Measurements from ENCODE around the gene MMP14.

The MMP14 gene

GRCh38 chr14:22884738-22885523 lies 48.5 kb downstream of the MMP14 start:
- Histone ChIP-seq H4K20me1 (peaks cover 0 to 7% (median 0%) of the 10 kb centered on the region in 11 experiments; a peak in 3 of 22 replicates), H3K36me3 (peaks cover 0 to 4% (median 0%) of the 10 kb centered on the region in 11 experiments; a peak in 4 of 22 replicates), H3K9me3 (replicated peaks in 1 of 11) (no peaks in the 10 kb centered on the region), H3K4me2 (peak overlapping the region; percentile 18 to 91 (median 72); a peak in 20 of 22 replicates), H3K9ac (peak overlapping the region in 1 of 11 experiments; percentile 12; a peak in 1 of 22 replicates), H3K27ac (no peak overlapping the region), H3K4me1 (peaks cover 59 to 84% (median 80%) of the 10 kb centered on the region in 10 experiments), H3K27me3 (peaks cover 0 to 14% (median 0%) of the 10 kb centered on the region in 11 experiments; a peak in 8 of 22 replicates), H3K4me3 (no peak overlapping the region)
- no peak for TF ChIP-seq Cebpa-rat (IDR thresholded peaks at IDR 0.05)

GRCh38 chr14:22885975-22886374 lies 49.6 kb downstream of the MMP14 start:
- peak overlapping the region; percentile 72 to 98 (median 91) for H3K4me2 ChIP-seq
- peaks cover 0 to 7% (median 0%) of the 10 kb centered on the region in 11 experiments; a peak in 2 of 22 replicates for H4K20me1 ChIP-seq
- peak overlapping the region in 2 of 11 experiments; percentile 62 to 64; a peak in 1 of 22 replicates for H3K9ac ChIP-seq
- no peak for TF ChIP-seq Cebpa-rat (IDR thresholded peaks at IDR 0.05)
- no peak overlapping the region for H3K27ac ChIP-seq
- no peaks in the 10 kb centered on the region for H3K9me3 ChIP-seq (replicated peaks in 1 of 11)
- peaks cover 0 to 14% (median 0%) of the 10 kb centered on the region in 11 experiments; a peak in 8 of 22 replicates for H3K27me3 ChIP-seq
- H3K4me3 ChIP-seq = peak overlapping the region in 3 of 10 experiments; percentile 37 to 70 (median 59); a peak in 1 of 20 replicates
- H3K36me3 ChIP-seq = 0 out of 22 replicates have a peak, but pooled peaks cover 0 to under 1% (median 0%) of the 10 kb centered on the region in 11 experiments
- peaks cover 59 to 90% (median 83%) of the 10 kb centered on the region in 10 experiments for H3K4me1 ChIP-seq

GRCh38 chr14:22886500-22887259 lies 50.3 kb downstream of the MMP14 start:
- TF ChIP-seq Cebpa-rat (IDR thresholded peaks at IDR 0.05) = no peak
- H3K4me1 ChIP-seq = peaks cover 57 to 90% (median 83%) of the 10 kb centered on the region in 10 experiments
- no peaks in the 10 kb centered on the region for H3K36me3 ChIP-seq
- peaks cover 0 to 14% (median 0%) of the 10 kb centered on the region in 11 experiments; a peak in 8 of 22 replicates for H3K27me3 ChIP-seq
- H3K9me3 ChIP-seq (replicated peaks in 1 of 11) = no peaks in the 10 kb centered on the region
- peak overlapping the region in 10 of 11 experiments; percentile 31 to 73 (median 54); a peak in 18 of 22 replicates for H3K27ac ChIP-seq
- H3K4me3 ChIP-seq = peak overlapping the region; percentile 37 to 70 (median 54)
- H4K20me1 ChIP-seq = peaks cover 0 to 7% (median 0%) of the 10 kb centered on the region in 11 experiments; a peak in 1 of 22 replicates
- peak overlapping the region; percentile 51 to 72 (median 67) for H3K9ac ChIP-seq
- H3K4me2 ChIP-seq = peak overlapping the region; percentile 72 to 98 (median 91)

GRCh38 chr14:22887260-22887989 lies 51.0 kb downstream of the MMP14 start:
- Histone ChIP-seq H4K20me1 (peaks cover 0 to 7% (median 0%) of the 10 kb centered on the region in 11 experiments; a peak in 1 of 22 replicates), H3K27me3 (peaks cover 0 to 14% (median 0%) of the 10 kb centered on the region in 11 experiments; a peak in 8 of 22 replicates), H3K4me1 (peaks cover 49 to 82% (median 76%) of the 10 kb centered on the region in 10 experiments), H3K4me3 (peak overlapping the region; percentile 37 to 70 (median 54)), H3K36me3 (peaks cover 0 to 3% (median 0%) of the 10 kb centered on the region in 11 experiments; a peak in 2 of 22 replicates), H3K9ac (peak overlapping the region; percentile 51 to 72 (median 67)), H3K27ac (peak overlapping the region in 10 of 11 experiments; percentile 31 to 73 (median 54); a peak in 19 of 22 replicates), H3K4me2 (peak overlapping the region; percentile 72 to 98 (median 91)), H3K9me3 (replicated peaks in 1 of 11) (no peaks in the 10 kb centered on the region)
- TF ChIP-seq Cebpa-rat (IDR thresholded peaks at IDR 0.05) = no peak

GRCh38 chr14:22887990-22888378 lies 51.6 kb downstream of the MMP14 start:
- Histone ChIP-seq H3K27me3 (peaks cover 0 to 14% (median 0%) of the 10 kb centered on the region in 11 experiments; a peak in 8 of 22 replicates), H3K4me3 (peak overlapping the region in 6 of 10 experiments; percentile 5 to 59 (median 44); a peak in 7 of 20 replicates), H4K20me1 (peaks cover 0 to 7% (median 0%) of the 10 kb centered on the region in 11 experiments; a peak in 1 of 22 replicates), H3K9me3 (replicated peaks in 1 of 11) (no peaks in the 10 kb centered on the region), H3K4me1 (peaks cover 45 to 82% (median 71%) of the 10 kb centered on the region in 10 experiments), H3K27ac (peak overlapping the region in 7 of 11 experiments; percentile 2 to 73 (median 54); a peak in 10 of 22 replicates), H3K9ac (peak overlapping the region in 8 of 11 experiments; percentile 5 to 70 (median 44); a peak in 10 of 22 replicates), H3K4me2 (peak overlapping the region; percentile 72 to 98 (median 91)), H3K36me3 (peaks cover 0 to 7% (median 0%) of the 10 kb centered on the region in 11 experiments; a peak in 4 of 22 replicates)
- TF ChIP-seq Cebpa-rat (IDR thresholded peaks at IDR 0.05) = no peak

GRCh38 chr14:22888662-22889061 lies 52.3 kb downstream of the MMP14 start:
- Histone ChIP-seq H4K20me1 (peaks cover 0 to 7% (median 0%) of the 10 kb centered on the region in 11 experiments; a peak in 1 of 22 replicates), H3K9ac (peak overlapping the region in 5 of 11 experiments; percentile 20 to 70 (median 66); a peak in 8 of 22 replicates), H3K9me3 (replicated peaks in 1 of 11) (no peaks in the 10 kb centered on the region), H3K36me3 (peaks cover 0 to 13% (median 3%) of the 10 kb centered on the region in 11 experiments; a peak in 8 of 22 replicates), H3K4me3 (peak overlapping the region in 1 of 10 experiments; percentile 51; a peak in 1 of 20 replicates), H3K4me2 (peak overlapping the region; percentile 72 to 98 (median 91); a peak in 21 of 22 replicates), H3K27ac (peak overlapping the region in 4 of 11 experiments; percentile 52 to 73 (median 58); a peak in 7 of 22 replicates), H3K27me3 (peaks cover 0 to 14% (median 0%) of the 10 kb centered on the region in 11 experiments; a peak in 8 of 22 replicates), H3K4me1 (peaks cover 39 to 76% (median 64%) of the 10 kb centered on the region in 10 experiments)
- no peak for TF ChIP-seq Cebpa-rat (IDR thresholded peaks at IDR 0.05)

- H3K27me3 ChIP-seq = peaks cover 0 to 10% (median 0%) of the 10 kb centered on the region in 11 experiments; a peak in 6 of 22 replicates
- no peak overlapping the region for H3K27ac ChIP-seq
- no peaks in the 10 kb centered on the region for H3K9me3 ChIP-seq (replicated peaks in 1 of 11)
- no peak for TF ChIP-seq Cebpa-rat (IDR thresholded peaks at IDR 0.05)
- peaks cover 26 to 58% (median 47%) of the 10 kb centered on the region in 10 experiments for H3K4me1 ChIP-seq
- H3K36me3 ChIP-seq = peaks cover 0 to 25% (median 8%) of the 10 kb centered on the region in 11 experiments; a peak in 15 of 22 replicates
- peak overlapping the region in 5 of 11 experiments; percentile 15 to 91 (median 73); a peak in 6 of 22 replicates for H3K4me2 ChIP-seq
- no peak overlapping the region for H3K9ac ChIP-seq
- no peak overlapping the region for H3K4me3 ChIP-seq
- peaks cover 0 to 7% (median 0%) of the 10 kb centered on the region in 11 experiments; a peak in 1 of 22 replicates for H4K20me1 ChIP-seq
Measured at GRCh38 chr14:22890416-22890815, 54.0 kb downstream of the MMP14 start.
